Activated CD8-positive, alpha-beta T cell treated with anti-CD3 and anti-CD28 coated beads, Interleukin-2, amount 10 ng/mL, durations not matched to agents 7 days and 5 days (primary cell): ENCODE results near the gene SYT14. TPM values are rescaled to one million over a fixed set of nuclear protein-coding genes. Genes with fewer than 3 reads are reported as not detected.
"Not testable (repeated sequence)": the region's sequence is repeated elsewhere in the genome, so short reads cannot be mapped to it uniquely, and the experiment has no call there.

ENCODE experiments used
- ATAC-seq: fragments of 150-1000 bp; cut with Tn5 transposase; one replicate; pipeline ENCODE4 v1.10.0; 2021; ENCODE audit warnings: moderate library complexity
- CTCF ChIA-PET: fragments of 350-600 bp; sonication (Branson Sonifier 250); formaldehyde crosslinking; loops from one replicate; lab custom pipeline; 2021; ENCODE audit warnings: antibody characterized with exemption; lab: Charles Lee
- POLR2A ChIA-PET: fragments of 350-600 bp; sonication (Branson Sonifier 250); formaldehyde crosslinking; loops from one replicate; lab custom pipeline; 2021; ENCODE audit warnings: antibody characterized with exemption; lab: Charles Lee
- DNase-seq: peaks from one replicate; pipeline ENCODE4 v3.0.0-alpha.2; 2020
- H3K27ac Mint-ChIP-seq: one replicate; pipeline ENCODE4 v1.8.0; 2021; ENCODE audit warnings: mild to moderate bottlenecking, mixed read lengths
- H3K27me3 Mint-ChIP-seq: one replicate; pipeline ENCODE4 v1.8.0; 2021; ENCODE audit warnings: low read depth, mixed read lengths
- H3K36me3 Mint-ChIP-seq: one replicate; pipeline ENCODE4 v1.8.0; 2021; ENCODE audit warnings: low read depth, mixed read lengths
- H3K4me1 Mint-ChIP-seq: one replicate; pipeline ENCODE4 v1.8.0; 2021; ENCODE audit warnings: low read depth, mixed read lengths
- H3K4me3 Mint-ChIP-seq: one replicate; pipeline ENCODE4 v1.8.0; 2021; ENCODE audit warnings: mild to moderate bottlenecking, mixed read lengths
- H3K9me3 Mint-ChIP-seq: one replicate; pipeline ENCODE4 v1.8.0; 2022; ENCODE audit warnings: mixed read lengths; ENCODE audit not compliant: insufficient read depth
- total RNA-seq, 2 experiments: library from RNA; stranded (reverse); gene quantifications; one replicate each; pipeline ENCODE4 v1.2.3, GENCODE V29; 2021

Gene SYT14
- total RNA-seq, 2 experiments from 2014 or later: not detected

DNA sequence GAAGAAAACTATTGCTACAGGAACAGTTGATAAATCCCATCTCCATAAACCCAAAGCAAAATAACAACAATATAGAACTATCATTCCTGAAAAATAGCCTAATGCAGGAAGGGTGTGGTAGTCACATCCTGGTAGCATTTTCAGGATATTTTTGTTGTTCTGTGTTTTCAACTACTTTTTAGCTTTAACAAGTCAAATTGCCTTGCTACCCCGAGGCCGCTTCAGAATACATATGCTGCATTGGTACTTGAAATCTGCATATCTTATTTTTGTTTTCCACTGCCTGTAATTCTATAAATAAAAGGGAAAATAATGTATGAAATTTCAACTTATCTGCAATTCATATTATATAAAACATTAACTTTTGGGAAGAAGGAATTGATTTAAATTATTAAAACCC lies 36.8 kb upstream of the SYT14 start:
- ChIA-PET CTCF (no interaction called here), POLR2A (no interaction called here)
- Mint-ChIP-seq H3K36me3 (no peaks in the 10 kb centered on the region), H3K9me3 (no peaks in the 10 kb centered on the region), H3K27me3 (peaks cover 5% of the 10 kb centered on the region), H3K4me3 (no peak overlapping the region), H3K4me1 (no peaks in the 10 kb centered on the region), H3K27ac (no peak overlapping the region)
- DNase-seq (no peak), ATAC-seq (no peak)

DNA sequence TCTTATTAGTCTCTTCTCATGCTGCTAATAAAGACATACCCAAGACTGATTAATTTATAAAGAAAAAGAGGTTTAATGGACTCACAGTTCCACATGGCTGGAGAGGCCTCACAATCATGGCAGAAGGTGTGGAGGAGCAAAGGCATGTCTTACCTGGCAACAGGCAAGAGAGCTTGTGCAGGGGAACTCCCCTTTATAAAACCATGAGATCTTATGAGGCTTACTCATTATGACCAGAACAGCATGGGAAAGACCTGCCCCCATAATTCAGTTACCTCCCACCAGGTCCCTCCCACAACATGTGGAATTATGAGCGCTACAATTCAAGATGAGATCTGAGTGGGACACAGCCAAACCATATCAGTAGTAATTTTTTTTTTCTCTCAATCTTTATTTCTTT lies 33.2 kb upstream of the SYT14 start:
- H3K9me3 Mint-ChIP-seq, H3K4me1 Mint-ChIP-seq, H3K27ac Mint-ChIP-seq, DNase-seq, H3K27me3 Mint-ChIP-seq, CTCF ChIA-PET, H3K36me3 Mint-ChIP-seq, ATAC-seq, H3K4me3 Mint-ChIP-seq: not testable (repeated sequence)
- POLR2A ChIA-PET: interaction anchor here (0.6 kb wide), 1 partner anchor 91 kb away, joined by 3 read pairs; no protein-coding TSS in a partner anchor

DNA sequence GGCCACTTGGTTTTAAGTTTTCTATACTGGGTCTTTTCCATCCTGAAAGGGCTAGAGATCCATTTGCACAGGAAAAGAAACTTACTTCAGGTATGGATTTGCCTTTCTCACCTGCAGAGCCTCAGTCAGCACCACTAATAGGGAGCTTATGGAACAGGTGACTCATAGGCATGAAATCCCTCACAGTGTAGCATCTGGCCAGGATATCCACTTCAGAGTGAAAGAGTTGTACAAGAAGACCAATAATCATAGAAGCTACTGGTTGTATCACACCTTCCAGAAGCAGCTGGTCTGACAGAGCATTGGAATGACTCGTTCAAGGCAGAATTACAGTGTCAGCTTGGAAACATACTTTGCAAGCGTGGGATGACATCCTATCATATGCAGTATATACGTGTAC lies 26.3 kb upstream of the SYT14 start:
- no peak overlapping the region for H3K4me3 Mint-ChIP-seq
- peaks cover 2% of the 10 kb centered on the region for H3K27me3 Mint-ChIP-seq
- H3K27ac Mint-ChIP-seq: no peak overlapping the region
- ChIA-PET CTCF (no interaction called here), POLR2A (no interaction called here)
- no peak for ATAC-seq
- H3K4me1 Mint-ChIP-seq: no peaks in the 10 kb centered on the region
- H3K36me3 Mint-ChIP-seq: no peaks in the 10 kb centered on the region
- no peaks in the 10 kb centered on the region for H3K9me3 Mint-ChIP-seq
- no peak for DNase-seq

DNA sequence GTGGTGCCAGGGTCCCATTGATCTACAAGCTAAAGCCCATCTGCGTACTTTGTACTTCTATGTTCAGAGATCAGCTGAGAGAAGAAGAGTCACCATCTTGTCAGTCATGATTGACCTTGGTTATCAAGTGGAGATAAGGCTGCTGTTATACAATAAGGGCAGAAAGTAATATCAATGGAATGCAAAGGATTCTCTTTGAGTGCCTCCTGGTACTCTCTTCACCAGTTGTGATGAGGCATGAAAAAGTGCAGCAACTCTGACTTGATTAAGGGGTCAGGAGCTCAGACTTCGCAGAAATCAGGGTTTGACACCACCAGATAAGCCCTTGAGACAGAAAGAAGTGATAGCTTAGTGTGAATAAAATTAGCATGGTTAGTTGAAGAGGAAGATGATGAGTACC lies 25.7 kb upstream of the SYT14 start:
- Mint-ChIP-seq H3K4me1 (no peaks in the 10 kb centered on the region), H3K27ac (no peak overlapping the region), H3K27me3 (no peaks in the 10 kb centered on the region), H3K4me3 (no peak overlapping the region), H3K9me3 (no peaks in the 10 kb centered on the region), H3K36me3 (no peaks in the 10 kb centered on the region)
- DNase-seq: no peak
- POLR2A ChIA-PET: no interaction called here
- ATAC-seq: no peak
- CTCF ChIA-PET: no interaction called here

DNA sequence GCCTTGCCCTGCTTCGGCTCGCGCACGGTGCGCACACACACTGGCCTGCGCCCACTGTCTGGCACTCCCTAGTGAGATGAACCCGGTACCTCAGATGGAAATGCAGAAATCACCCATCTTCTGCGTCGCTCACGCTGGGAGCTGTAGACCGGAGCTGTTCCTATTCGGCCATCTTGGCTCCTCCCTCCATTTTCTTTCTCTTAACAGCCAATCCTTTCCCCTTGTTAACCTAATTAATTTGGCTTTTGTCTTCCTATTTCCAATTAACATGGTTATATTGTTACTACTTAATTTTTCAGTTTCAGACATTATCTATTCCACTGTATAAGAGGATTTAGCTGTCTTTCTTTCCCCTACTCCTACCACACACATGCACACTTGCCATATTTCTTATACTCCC lies 18.4 kb upstream of the SYT14 start:
- H3K9me3 Mint-ChIP-seq, CTCF ChIA-PET, POLR2A ChIA-PET, H3K27me3 Mint-ChIP-seq, H3K27ac Mint-ChIP-seq, ATAC-seq, H3K36me3 Mint-ChIP-seq, H3K4me3 Mint-ChIP-seq, DNase-seq, H3K4me1 Mint-ChIP-seq: not testable (repeated sequence)

DNA sequence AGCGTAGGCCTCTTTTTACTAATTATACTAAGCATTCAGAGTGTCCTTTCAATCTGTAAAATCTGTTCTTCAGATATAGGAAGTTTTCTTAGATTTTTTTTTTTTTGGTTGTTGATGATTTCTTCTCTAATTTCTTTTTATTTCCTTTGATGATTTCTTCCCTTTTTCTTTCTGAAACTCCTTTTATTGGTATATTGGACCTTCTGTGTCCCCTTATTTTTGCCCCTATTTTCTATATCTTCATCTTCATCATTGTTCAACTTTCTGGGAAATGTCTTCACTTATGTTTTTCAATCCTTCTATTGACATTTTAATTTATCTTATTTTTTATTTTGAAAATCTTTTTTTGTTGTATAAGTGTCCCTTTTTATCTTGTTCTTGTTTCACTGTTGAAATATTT lies 17.2 kb upstream of the SYT14 start:
- POLR2A ChIA-PET: interaction anchor here (0.6 kb wide), 1 partner anchor 38 kb away, joined by 3 read pairs; no protein-coding TSS in a partner anchor
- Mint-ChIP-seq H3K4me3 (no peak overlapping the region), H3K36me3 (no peaks in the 10 kb centered on the region)

DNA sequence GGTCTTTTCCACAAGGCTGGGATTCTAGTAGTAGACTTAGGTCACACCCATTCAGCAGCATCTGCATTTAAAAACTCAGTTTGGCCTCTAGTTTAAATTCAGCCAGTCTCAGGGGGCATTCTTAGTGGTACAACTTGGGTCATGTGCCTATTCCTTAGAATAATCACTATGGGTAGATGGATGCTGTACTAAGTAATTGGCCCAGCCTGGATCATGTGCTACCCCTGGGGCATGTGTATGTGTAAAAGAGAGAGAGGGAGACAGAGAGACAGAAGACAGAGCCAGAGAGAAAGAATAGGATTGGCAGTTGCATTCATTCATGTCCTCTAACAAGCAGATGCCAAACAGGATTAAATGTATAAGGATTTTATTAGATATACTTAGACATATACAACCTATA lies 13.6 kb upstream of the SYT14 start:
- Mint-ChIP-seq H3K4me3 (no peak overlapping the region), H3K4me1 (no peaks in the 10 kb centered on the region), H3K27ac (no peak overlapping the region), H3K9me3 (no peaks in the 10 kb centered on the region), H3K36me3 (no peaks in the 10 kb centered on the region), H3K27me3 (no peaks in the 10 kb centered on the region)
- ChIA-PET POLR2A (no interaction called here), CTCF (no interaction called here)
- DNase-seq (no peak), ATAC-seq (no peak)

More for the DNA sequence above, 17.2 kb upstream of the SYT14 start:
- CTCF ChIA-PET: no interaction called here
- Mint-ChIP-seq H3K27me3 (no peaks in the 10 kb centered on the region), H3K9me3 (no peaks in the 10 kb centered on the region), H3K27ac (no peak overlapping the region), H3K4me1 (no peaks in the 10 kb centered on the region)
- ATAC-seq: no peak
- DNase-seq: no peak

DNA sequence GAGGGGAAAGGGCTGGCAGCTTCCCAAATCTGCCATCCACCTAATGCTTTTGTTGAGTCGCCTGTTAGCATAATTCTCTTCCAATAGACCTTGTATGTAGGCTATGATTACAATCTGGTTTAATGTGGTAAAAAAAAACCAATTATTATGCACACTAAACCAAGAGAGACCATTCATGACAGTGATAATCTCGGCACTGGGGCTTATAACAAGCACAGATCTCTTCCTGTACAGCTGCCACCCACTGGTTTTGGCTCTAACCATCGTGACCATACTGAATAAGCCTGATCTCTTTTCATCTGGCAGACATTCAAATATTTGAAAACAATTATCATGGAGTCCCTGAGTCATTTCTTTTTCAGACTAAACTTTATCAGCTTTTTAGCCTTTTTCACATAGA lies 12.0 kb upstream of the SYT14 start:
- Mint-ChIP-seq H3K9me3 (no peaks in the 10 kb centered on the region), H3K27me3 (no peaks in the 10 kb centered on the region), H3K36me3 (no peaks in the 10 kb centered on the region), H3K4me3 (no peak overlapping the region), H3K27ac (no peak overlapping the region), H3K4me1 (no peaks in the 10 kb centered on the region)
- DNase-seq (no peak), ATAC-seq (no peak)
- CTCF ChIA-PET: no interaction called here
- POLR2A ChIA-PET: no interaction called here

DNA sequence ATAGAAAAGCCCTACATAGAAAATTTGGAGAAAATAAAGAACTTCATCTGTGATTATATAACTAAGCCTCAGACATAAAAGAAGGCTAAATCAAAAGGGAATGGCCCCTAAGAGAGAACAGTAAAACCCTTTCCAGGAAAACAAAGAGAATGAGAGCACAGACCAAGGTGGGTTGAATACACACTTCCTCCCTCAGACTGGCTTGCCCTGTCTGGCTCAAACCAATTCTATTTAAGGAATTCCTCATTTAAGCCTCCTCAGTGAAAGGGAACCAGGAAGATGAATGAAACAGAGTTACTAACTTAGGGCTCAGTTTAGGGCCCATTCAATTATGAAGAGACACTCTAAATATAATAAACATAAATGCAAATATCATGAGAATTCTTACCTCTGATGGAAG lies 10.6 kb upstream of the SYT14 start:
- ChIA-PET CTCF (no interaction called here), POLR2A (no interaction called here)
- Mint-ChIP-seq H3K36me3 (no peaks in the 10 kb centered on the region), H3K9me3 (no peaks in the 10 kb centered on the region), H3K27ac (no peak overlapping the region), H3K4me3 (no peak overlapping the region), H3K4me1 (no peaks in the 10 kb centered on the region), H3K27me3 (no peaks in the 10 kb centered on the region)
- DNase-seq (no peak), ATAC-seq (no peak)

DNA sequence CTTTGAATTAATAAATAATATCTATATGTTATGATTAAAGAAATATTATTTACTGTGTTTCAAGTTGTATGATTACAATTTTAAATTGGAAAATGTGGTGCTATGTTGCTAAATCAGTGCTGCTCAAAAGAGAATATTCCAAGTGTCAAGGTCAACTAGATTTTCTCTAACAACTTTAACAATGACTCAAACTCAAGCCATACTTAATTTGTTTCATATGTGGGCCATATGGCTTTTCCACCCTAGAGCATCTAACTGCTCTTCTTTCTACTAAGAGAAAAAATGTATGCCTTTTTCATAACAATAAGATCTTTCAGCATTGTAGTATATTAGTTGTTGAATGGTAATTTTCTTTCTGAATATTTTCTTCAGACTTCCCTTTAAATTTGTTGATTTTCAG lies 8.3 kb upstream of the SYT14 start:
- no peaks in the 10 kb centered on the region for H3K4me1 Mint-ChIP-seq
- H3K36me3 Mint-ChIP-seq: no peaks in the 10 kb centered on the region
- no peak overlapping the region for H3K27ac Mint-ChIP-seq
- ATAC-seq (no peak), DNase-seq (no peak)
- H3K9me3 Mint-ChIP-seq: no peaks in the 10 kb centered on the region
- no peak overlapping the region for H3K4me3 Mint-ChIP-seq
- ChIA-PET CTCF (no interaction called here), POLR2A (no interaction called here)
- peaks cover 5% of the 10 kb centered on the region for H3K27me3 Mint-ChIP-seq

DNA sequence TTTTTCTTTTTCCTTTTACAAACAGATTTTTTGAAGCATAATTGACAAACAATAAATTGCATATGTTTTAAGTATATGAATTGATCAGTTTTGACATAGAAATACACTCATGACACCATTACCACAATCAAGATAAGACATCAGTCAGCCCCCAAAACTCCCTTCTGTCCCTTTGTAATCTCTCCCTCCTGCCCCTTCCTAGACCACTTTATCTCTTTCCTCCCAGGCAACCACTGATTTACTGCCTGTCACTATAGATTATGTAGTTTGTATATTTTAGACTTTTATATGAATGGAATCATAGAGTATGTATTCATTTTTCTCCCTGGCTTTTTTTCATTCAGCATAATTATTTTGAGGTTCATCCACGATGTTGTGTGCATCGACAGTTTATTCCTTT lies 6.9 kb upstream of the SYT14 start:
- CTCF ChIA-PET: no interaction called here

DNA sequence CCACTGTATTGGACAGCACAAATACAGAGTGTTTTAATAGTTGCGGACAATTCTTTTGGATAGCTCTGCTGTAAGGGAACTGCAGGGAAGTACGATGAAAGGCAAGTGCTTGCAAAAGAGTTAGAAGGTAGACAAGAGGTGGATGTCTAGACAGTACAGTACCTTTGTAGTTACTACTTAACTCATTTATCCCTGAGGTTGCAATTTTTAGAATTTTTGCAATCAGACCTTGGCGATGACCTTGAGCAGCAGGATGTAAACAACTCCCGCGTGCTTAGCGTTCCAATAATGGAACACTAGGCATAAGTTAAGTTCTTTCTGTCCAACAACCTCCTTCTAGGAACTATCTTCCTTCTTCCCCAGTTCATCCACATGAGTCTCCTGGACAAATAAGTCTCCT lies 1.9 kb upstream of the SYT14 start:
- H3K4me1 Mint-ChIP-seq: peaks cover 8% of the 10 kb centered on the region
- ChIA-PET POLR2A (no interaction called here), CTCF (no interaction called here)
- no peaks in the 10 kb centered on the region for H3K36me3 Mint-ChIP-seq
- no peak overlapping the region for H3K27ac Mint-ChIP-seq
- no peak overlapping the region for H3K4me3 Mint-ChIP-seq
- ATAC-seq (no peak), DNase-seq (no peak)
- peaks cover 35% of the 10 kb centered on the region for H3K27me3 Mint-ChIP-seq
- no peaks in the 10 kb centered on the region for H3K9me3 Mint-ChIP-seq

More for the DNA sequence above, 6.9 kb upstream of the SYT14 start:
- Mint-ChIP-seq H3K4me3 (no peak overlapping the region), H3K4me1 (no peaks in the 10 kb centered on the region), H3K9me3 (no peaks in the 10 kb centered on the region), H3K27ac (no peak overlapping the region), H3K27me3 (peaks cover 8% of the 10 kb centered on the region), H3K36me3 (no peaks in the 10 kb centered on the region)
- ATAC-seq (no peak), DNase-seq (no peak)
- POLR2A ChIA-PET: no interaction called here

DNA sequence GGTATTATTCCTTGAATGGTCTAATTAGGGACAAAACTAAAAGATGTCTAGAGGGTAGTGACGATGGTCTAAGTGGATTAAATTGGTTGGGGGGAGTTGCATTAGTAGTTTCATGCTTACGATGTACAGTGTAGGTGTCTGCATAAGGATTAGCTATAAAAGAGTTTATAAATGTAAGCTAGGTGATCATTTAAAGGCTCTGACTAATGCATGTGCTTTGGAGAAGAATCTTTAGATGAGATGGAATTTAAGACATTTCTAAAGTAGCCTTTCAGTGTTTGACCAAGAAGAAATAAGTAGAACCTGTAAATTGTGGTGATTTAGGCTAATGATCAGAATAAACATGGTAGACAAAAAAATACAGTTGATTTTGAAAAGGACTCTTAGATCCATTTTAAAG lies 7.4 kb downstream of the SYT14 start:
- CTCF ChIA-PET: interaction anchor here (1.2 kb wide), 1 partner anchor 118 kb away, joined by 3 read pairs; the partner anchor contains the start of gene UTP25
- POLR2A ChIA-PET: no interaction called here
- no peak overlapping the region for H3K27ac Mint-ChIP-seq

More for the DNA sequence above, 7.4 kb downstream of the SYT14 start:
- ATAC-seq (no peak), DNase-seq (no peak)
- Mint-ChIP-seq H3K27me3 (peaks cover 9% of the 10 kb centered on the region), H3K9me3 (no peaks in the 10 kb centered on the region), H3K36me3 (no peaks in the 10 kb centered on the region), H3K4me1 (no peaks in the 10 kb centered on the region), H3K4me3 (no peak overlapping the region)
